ENCODE measurements around the gene UNC50.

- TF ChIP-seq GATA3 (IDR thresholded peaks at IDR 0.05; ENCODE audit: low read depth, low read length): no peak
- TF ChIP-seq GATA2 (IDR thresholded peaks at IDR 0.05; ENCODE audit: low read depth, low read length): no peak
Measured at GRCh38 chr2:98571796-98572195, 36.6 kb upstream of the UNC50 start.

Data from SH-SY5Y (cell line).